H1 (cell line): ENCODE results near the gene RIMBP2. TPM values are rescaled to one million over a fixed set of nuclear protein-coding genes. Genes with fewer than 3 reads are reported as not detected.

ENCODE experiments used
- CTCF ChIA-PET: fragments of 300-600 bp; sonication (Branson Sonifier 250); formaldehyde crosslinking; loops from one replicate; lab custom pipeline; 2021; ENCODE audit not compliant: partially characterized antibody; lab: Charles Lee
- POLR2A ChIA-PET: fragments of 300-600 bp; sonication (Branson Sonifier 250); formaldehyde crosslinking; loops from one replicate; lab custom pipeline; 2021; ENCODE audit warnings: inconsistent platforms; ENCODE audit not compliant: partially characterized antibody; lab: Charles Lee
- DNase-seq, 2 experiments: peaks; one replicate each; pipeline versions ENCODE4 v3.0.0 to v3.0.0-alpha.2; 2010 to 2022; ENCODE audit warnings: low spot score in 2 of 2, low read depth in 1 of 2, mixed read lengths in 1 of 2
- FAIRE-seq: peaks from 2 replicates; lab custom pipeline; 2011; peaks lifted over from hg19 to GRCh38; lab: Jason Lieb, UNC
- H2AFZ ChIP-seq: 2 replicates; pipeline ENCODE4 v1.8.1; 2012; ENCODE audit warnings: low read length, inconsistent platforms
- H2AK5ac ChIP-seq: 2 replicates; pipeline ENCODE4 v1.6.1; 2013; ENCODE audit warnings: low read depth, low read length
- H2BK120ac ChIP-seq: replicated peaks from 2 replicates; pipeline ENCODE3; 2013; ENCODE audit warnings: low read depth, low read length, inconsistent platforms
- H2BK12ac ChIP-seq: 2 replicates; pipeline ENCODE4 v1.6.1; 2013; ENCODE audit warnings: low read depth, low read length
- H2BK15ac ChIP-seq: 2 replicates; pipeline ENCODE4 v1.6.1; 2013; ENCODE audit warnings: low read length
- H2BK20ac ChIP-seq: 2 replicates; pipeline ENCODE4 v1.6.1; 2013; ENCODE audit warnings: low read length
- H2BK5ac ChIP-seq: 2 replicates; pipeline ENCODE4 v1.6.1; 2013; ENCODE audit warnings: low read depth, low read length
- H3K14ac ChIP-seq: 2 replicates; pipeline ENCODE4 v1.6.1; 2013; ENCODE audit warnings: inconsistent platforms; ENCODE audit not compliant: insufficient read length
- H3K18ac ChIP-seq: 2 replicates; pipeline ENCODE4 v1.6.1; 2013; ENCODE audit warnings: low read length; ENCODE audit errors: extremely low read depth
- H3K23ac ChIP-seq: 2 replicates; pipeline ENCODE4 v1.6.1; 2013; ENCODE audit warnings: inconsistent platforms; ENCODE audit not compliant: insufficient read length
- H3K23me2 ChIP-seq: 2 replicates; pipeline ENCODE4 v1.6.1; 2013; ENCODE audit warnings: low read depth, low read length
- H3K27ac ChIP-seq: 2 replicates; pipeline ENCODE4 v1.6.1; 2011; ENCODE audit warnings: low read depth, low read length, inconsistent platforms
- H3K27me3 ChIP-seq, 4 experiments: replicated peaks in 1 of 4; 1 replicate in 1 of 4; 2 replicates in 3 of 4; pipeline versions ENCODE4 v1.6.1 to v1.8.1; 2011 to 2013; ENCODE audit warnings: low read length in 3 of 4, mild to moderate bottlenecking in 3 of 4, inconsistent platforms in 2 of 4, mixed read lengths in 2 of 4, moderate library complexity in 1 of 4; ENCODE audit not compliant: control insufficient read depth in 3 of 4, insufficient read depth in 3 of 4; ENCODE audit errors: extremely low read depth in 1 of 4
- H3K36me3 ChIP-seq, 4 experiments: 2 replicates each; pipeline versions ENCODE4 v1.6.1 to v1.8.1; 2011 to 2013; ENCODE audit warnings: mild to moderate bottlenecking in 4 of 4, low read length in 3 of 4, moderate library complexity in 2 of 4, control low read depth in 1 of 4, inconsistent platforms in 1 of 4; ENCODE audit not compliant: insufficient read depth in 4 of 4, control insufficient read depth in 2 of 4
- H3K4ac ChIP-seq: replicated peaks from 2 replicates; pipeline ENCODE3; 2013; ENCODE audit warnings: low read length, low read depth, mixed read lengths, inconsistent platforms; ENCODE audit not compliant: insufficient read length
- H3K4me1 ChIP-seq, 4 experiments: replicated peaks in 1 of 4; 1 replicate in 1 of 4; 2 replicates in 3 of 4; pipeline versions ENCODE4 v1.6.1 to v1.8.1; 2011 to 2013; ENCODE audit warnings: low read length in 3 of 4, inconsistent platforms in 2 of 4, mixed read lengths in 1 of 4; ENCODE audit not compliant: insufficient read depth in 4 of 4, control insufficient read depth in 3 of 4
- H3K4me2 ChIP-seq, 2 experiments: 2 replicates each; pipeline versions ENCODE4 v1.6.1 to v1.8.1; 2011 to 2013; ENCODE audit warnings: low read depth in 2 of 2, low read length in 2 of 2, control low read depth in 1 of 2, inconsistent platforms in 1 of 2, mild to moderate bottlenecking in 1 of 2; ENCODE audit not compliant: insufficient read depth in 1 of 2
- H3K4me3 ChIP-seq, 4 experiments: fragments of 200-600, 300-600 bp in 1 of 4; sonication (generic), shearing (Covaris generic), sonication (Bioruptor Twin) in 1 of 4; 2 replicates each; pipeline versions ENCODE4 v1.5.1 to v1.8.1; 2011 to 2016; ENCODE audit warnings: low read length in 4 of 4, low read depth in 3 of 4, control low read depth in 2 of 4, inconsistent platforms in 2 of 4, mild to moderate bottlenecking in 2 of 4, mixed read lengths in 1 of 4, moderate library complexity in 1 of 4; ENCODE audit not compliant: insufficient read depth in 2 of 4; ENCODE audit errors: extremely low read depth in 1 of 4
- H3K56ac ChIP-seq: replicated peaks from 2 replicates; pipeline ENCODE3; 2013; ENCODE audit warnings: low read depth, mild to moderate bottlenecking, mixed read lengths, low read length, inconsistent platforms; ENCODE audit not compliant: insufficient read length
- H3K79me1 ChIP-seq: 2 replicates; pipeline ENCODE4 v1.6.1; 2013; ENCODE audit warnings: low read depth, low read length, control low read depth
- H3K79me2 ChIP-seq, 2 experiments: 2 replicates each; pipeline versions ENCODE4 v1.6.1 to v1.8.1; 2012 to 2013; ENCODE audit warnings: low read length in 2 of 2, mild to moderate bottlenecking in 2 of 2, inconsistent platforms in 1 of 2; ENCODE audit not compliant: insufficient read depth in 2 of 2, control insufficient read depth in 1 of 2
- H3K9ac ChIP-seq, 4 experiments: replicated peaks in 1 of 4; 1 replicate in 1 of 4; 2 replicates in 3 of 4; pipeline versions ENCODE4 v1.6.1 to v1.8.1; 2011 to 2013; ENCODE audit warnings: low read depth in 3 of 4, low read length in 3 of 4, control low read depth in 2 of 4, mild to moderate bottlenecking in 2 of 4, moderate library complexity in 2 of 4, inconsistent platforms in 1 of 4; ENCODE audit errors: extremely low read depth in 1 of 4
- H3K9me3 ChIP-seq, 2 experiments: 2 replicates each; pipeline versions ENCODE4 v1.6.1 to v1.8.1; 2012 to 2013; ENCODE audit warnings: mild to moderate bottlenecking in 2 of 2, moderate library complexity in 2 of 2, control low read depth in 1 of 2, inconsistent platforms in 1 of 2, low read depth in 1 of 2, low read length in 1 of 2, mixed read lengths in 1 of 2; ENCODE audit not compliant: insufficient read depth in 2 of 2
- H4K20me1 ChIP-seq, 2 experiments: replicated peaks in 1 of 2; 2 replicates each; pipeline versions ENCODE3 to v1.8.1; 2011 to 2013; ENCODE audit warnings: inconsistent platforms in 2 of 2, low read length in 2 of 2, mild to moderate bottlenecking in 1 of 2; ENCODE audit not compliant: insufficient read depth in 2 of 2, control insufficient read depth in 1 of 2
- H4K5ac ChIP-seq: 2 replicates; pipeline ENCODE4 v1.6.1; 2013; ENCODE audit warnings: low read length, low read depth, mixed read lengths, inconsistent platforms; ENCODE audit not compliant: insufficient read length
- H4K8ac ChIP-seq: 2 replicates; pipeline ENCODE4 v1.8.0; 2013; ENCODE audit warnings: mild to moderate bottlenecking, moderate library complexity, low read length, inconsistent platforms; ENCODE audit not compliant: insufficient read depth; ENCODE audit errors: extremely low read depth
- H4K91ac ChIP-seq: replicated peaks from 2 replicates; pipeline ENCODE3; 2013; ENCODE audit warnings: low read length, mixed read lengths, inconsistent platforms; ENCODE audit not compliant: insufficient read length
- CBX8 ChIP-seq: fragments of 300-800, 300-1000 bp; sonication (generic); IDR thresholded peaks from 2 replicates; pipeline ENCODE4 v1.7.1; 2016; ENCODE audit warnings: low read depth, low read length, borderline replicate concordance
- CREB1 ChIP-seq: IDR thresholded peaks from 2 replicates; pipeline ENCODE4 v1.6.1; 2012; ENCODE audit warnings: inconsistent platforms
- HDAC6 ChIP-seq: IDR thresholded peaks from one replicate; pipeline ENCODE4 v1.7.1; 2012; ENCODE audit warnings: low read depth, mild to moderate bottlenecking, inconsistent platforms, low read length, moderate library complexity
- MAFK ChIP-seq: IDR thresholded peaks from 2 replicates; pipeline ENCODE4 v1.6.1; 2012; ENCODE audit warnings: low read depth, mild to moderate bottlenecking, improper control_type of control experiment, low read length
- NANOG ChIP-seq: IDR thresholded peaks from 2 replicates; pipeline ENCODE4 v1.6.1; 2011; ENCODE audit warnings: low read length, low read depth, mild to moderate bottlenecking, inconsistent platforms; ENCODE audit not compliant: insufficient read depth, poor library complexity, severe bottlenecking
- POLR2A ChIP-seq, 2 experiments: IDR thresholded peaks; 1 replicate in 1 of 2; 2 replicates in 1 of 2; pipeline ENCODE4 v1.6.1; 2011; ENCODE audit warnings: low read depth in 2 of 2, low read length in 2 of 2, mild to moderate bottlenecking in 2 of 2; ENCODE audit errors: control extremely low read depth in 1 of 2
- RAD21 ChIP-seq, 2 experiments: IDR thresholded peaks in 1 of 2; conservative IDR thresholded peaks in 1 of 2; 2 replicates each; pipeline ENCODE4 v1.6.1; 2011; ENCODE audit warnings: low read depth in 2 of 2, low read length in 2 of 2, improper control_type of control experiment in 1 of 2, inconsistent platforms in 1 of 2, mild to moderate bottlenecking in 1 of 2, moderate library complexity in 1 of 2
- RNF2 ChIP-seq: fragments of 200-900, 300-1000 bp; sonication (generic); IDR thresholded peaks from 2 replicates; pipeline ENCODE4 v1.7.1; 2016; ENCODE audit warnings: borderline replicate concordance, low read depth, mild to moderate bottlenecking, antibody characterized with exemption, low read length; ENCODE audit not compliant: poor library complexity, severe bottlenecking; ENCODE audit errors: missing control alignments
- SP4 ChIP-seq: IDR thresholded peaks from 2 replicates; pipeline ENCODE4 v1.6.1; 2012; ENCODE audit warnings: low read length, inconsistent platforms
- TAF7 ChIP-seq: optimal IDR thresholded peaks from 2 replicates; pipeline ENCODE3; 2011; ENCODE audit warnings: low read depth, mild to moderate bottlenecking, inconsistent platforms, low read length, moderate library complexity, borderline replicate concordance
- WGBS, 2 experiments: shearing (Covaris generic) in 1 of 2; methylation state at CpG; one replicate each; pipeline versions ENCODE4 v1.1.6 to v1.1.7; 2013 to 2015; ENCODE audit warnings: low lambda C conversion rate in 2 of 2, mixed read lengths in 2 of 2, inconsistent platforms in 1 of 2, low coverage in 1 of 2, missing lambda C conversion rate in 1 of 2; ENCODE audit not compliant: insufficient replicate concordance in 2 of 2, insufficient coverage in 1 of 2, insufficient read length in 1 of 2; ENCODE audit errors: extremely low coverage in 1 of 2, missing lambda C conversion rate in 1 of 2; 5-methylcytosine and 5-hydroxymethylcytosine counted together
- polyA plus RNA-seq, 7 experiments: library from polyadenylated mRNA; depleted of rRNA in 3 of 7; stranded (reverse) in 5 of 7; unstranded in 2 of 7; fragments of >200 nt in 5 of 7; fragments of 200-250 nt in 2 of 7; gene quantifications; 1 replicate in 5 of 7; 2 replicates in 1 of 7; 4 replicates in 1 of 7; pipeline versions ENCODE4 v1.2.1 to v1.2.3, GENCODE V29; 2011 to 2013; ENCODE audit warnings: missing spikeins in 2 of 7, mixed read lengths in 2 of 7
- total RNA-seq: library from RNA; stranded (reverse); fragmentation: NEBNext Ultra II Directional; extraction: Animal tissue kit (Norgen Biotek cat#: 25700); gene quantifications from 2 replicates; pipeline ENCODE4 v1.2.1, GENCODE V29; 2021

Gene RIMBP2
- total and polyA plus RNA-seq, 2 of the 8 experiments (the other 6 are each of a cell fraction or from before 2014, with no cell fraction given), result 0.18 to 0.65 TPM

DNA sequence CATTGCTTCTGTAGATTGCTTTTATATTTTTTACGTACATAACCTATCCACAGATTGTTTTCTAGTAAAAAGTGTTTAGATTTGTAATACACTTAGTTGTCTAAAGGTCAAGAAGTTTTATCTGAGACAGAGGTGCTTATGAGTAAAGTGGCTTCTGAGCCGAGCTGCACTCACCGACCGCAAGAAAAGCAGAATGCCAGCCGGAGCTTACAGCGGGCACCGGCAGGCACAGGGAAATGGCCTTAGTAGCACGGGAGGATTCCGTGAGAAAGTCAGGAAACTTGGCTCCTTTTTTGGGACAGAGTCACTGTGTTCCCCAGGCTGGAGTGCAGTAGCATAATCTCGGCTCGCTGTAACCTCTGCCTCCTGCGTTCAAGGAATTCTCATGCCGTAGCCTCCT is 348.6 kb downstream of the RIMBP2 start:
- FAIRE-seq, result no peak

More for the DNA sequence above, 348.6 kb downstream of the RIMBP2 start:
- Histone ChIP-seq H3K4me3 (no peak overlapping the region), H3K4me1 (peaks cover 0 to 5% (median 0%) of the 10 kb centered on the region in 4 experiments; a peak in 1 of 7 replicates), H2AK5ac (no peak overlapping the region), H3K18ac (no peak overlapping the region), H3K4ac (no peak overlapping the region), H2BK5ac (no peak overlapping the region), H4K20me1 (no peaks in the 10 kb centered on the region), H3K23ac (no peak overlapping the region), H3K9me3 (no peaks in the 10 kb centered on the region), H3K9ac (no peak overlapping the region), H2BK120ac (no peak overlapping the region), H3K23me2 (no peaks in the 10 kb centered on the region), H4K91ac (no peak overlapping the region), H3K14ac (no peak overlapping the region), H4K8ac (no peak overlapping the region), H3K79me2 (no peaks in the 10 kb centered on the region), H2BK15ac (no peak overlapping the region), H3K36me3 (no peaks in the 10 kb centered on the region), H3K4me2 (no peak overlapping the region), H2AFZ (no peak overlapping the region), H3K27ac (no peak overlapping the region), H4K5ac (no peak overlapping the region), H2BK20ac (no peak overlapping the region), H3K27me3 (no peaks in the 10 kb centered on the region; a peak in 2 of 7 replicates), H3K79me1 (no peaks in the 10 kb centered on the region), H2BK12ac (no peak overlapping the region), H3K56ac (no peak overlapping the region)
- ChIA-PET POLR2A (no interaction called here), CTCF (interaction anchor here (0.7 to 0.8 kb wide), 2 partner anchors 325 to 388 kb away, joined by 3 to 4 read pairs; no protein-coding TSS in a partner anchor)
- 90% methylated on average over 13 of the region's 13 CpGs; no CpG with 5 or more reads in 1 of the 2 experiments for WGBS, 2 experiments
- TF ChIP-seq MAFK (no peak), POLR2A (IDR thresholded peaks at IDR 0.05; ENCODE audit: control extremely low read depth in 1 of 2, low read depth in 2 of 2, low read length in 2 of 2) (no peak), SP4 (no peak), TAF7 (no peak), HDAC6 (no peak), RAD21 (IDR thresholded peaks at IDR 0.05 in 1 of 2, conservative IDR thresholded peaks at IDR 0.05 in 1 of 2; ENCODE audit: low read depth in 2 of 2, low read length in 2 of 2) (no peak), CBX8 (no peak), CREB1 (no peak), RNF2 (no peak), NANOG (no peak)
- no peak for DNase-seq
